ENCODE results near the gene SLC2A13. TPM values are rescaled to one million over a fixed set of nuclear protein-coding genes. Genes with fewer than 3 reads are reported as not detected.

Gene SLC2A13
- total RNA-seq (10 to 100 TPM in 2 of 7 donors, 1 to 10 TPM in 5; 7.2 to 17.1 (median 8.0) TPM), polyA plus RNA-seq (1 to 10 TPM; 1.1 to 1.4 (median 1.2) TPM)
- long read RNA-seq, donor 1, full-length matches to known transcripts, result 2 of 2 reads
- long read RNA-seq, donor 1, partial matches to known transcripts, result 0 of 2 reads
- long read RNA-seq, donor 1, other reads (novel, unspliced or antisense), result 0 of 2 reads
- long read RNA-seq, donor 2, full-length matches to known transcripts, result 2 of 2 reads
- long read RNA-seq, donor 2, partial matches to known transcripts, result 0 of 2 reads
- long read RNA-seq, donor 2, other reads (novel, unspliced or antisense), result 0 of 2 reads

GRCh38 chr12:40105515-40106201 is at the start of gene SLC2A13:
TSS of gene SLC2A13 (minus strand) at chr12:40106081. CDS start at chr12:40105808, 273 bp downstream.
- H3K9me3 ChIP-seq, result no peaks in the 10 kb centered on the region
- TF ChIP-seq, protein P1, sequence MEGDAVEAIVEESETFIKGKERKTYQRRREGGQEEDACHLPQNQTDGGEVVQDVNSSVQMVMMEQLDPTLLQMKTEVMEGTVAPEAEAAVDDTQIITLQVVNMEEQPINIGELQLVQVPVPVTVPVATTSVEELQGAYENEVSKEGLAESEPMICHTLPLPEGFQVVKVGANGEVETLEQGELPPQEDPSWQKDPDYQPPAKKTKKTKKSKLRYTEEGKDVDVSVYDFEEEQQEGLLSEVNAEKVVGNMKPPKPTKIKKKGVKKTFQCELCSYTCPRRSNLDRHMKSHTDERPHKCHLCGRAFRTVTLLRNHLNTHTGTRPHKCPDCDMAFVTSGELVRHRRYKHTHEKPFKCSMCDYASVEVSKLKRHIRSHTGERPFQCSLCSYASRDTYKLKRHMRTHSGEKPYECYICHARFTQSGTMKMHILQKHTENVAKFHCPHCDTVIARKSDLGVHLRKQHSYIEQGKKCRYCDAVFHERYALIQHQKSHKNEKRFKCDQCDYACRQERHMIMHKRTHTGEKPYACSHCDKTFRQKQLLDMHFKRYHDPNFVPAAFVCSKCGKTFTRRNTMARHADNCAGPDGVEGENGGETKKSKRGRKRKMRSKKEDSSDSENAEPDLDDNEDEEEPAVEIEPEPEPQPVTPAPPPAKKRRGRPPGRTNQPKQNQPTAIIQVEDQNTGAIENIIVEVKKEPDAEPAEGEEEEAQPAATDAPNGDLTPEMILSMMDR (IDR thresholded peaks at IDR 0.05 in 8 of 11, conservative IDR thresholded peaks at IDR 0.05 in 3 of 11), result peak in 2 of 11 experiments; percentile 7 to 39
- TF ChIP-seq POLR2AphosphoS5 (IDR thresholded peaks at IDR 0.05), result peak; percentile 71 to 88 (median 81)
- TF ChIP-seq POLR2A (IDR thresholded peaks at IDR 0.05), result peak in 1 of 3 donors; percentile 27
- peaks cover 0 to 5% (median 0%) of the 10 kb centered on the region in 7 donors for H3K27me3 ChIP-seq (replicated peaks in 1 of 7)
- peaks cover 14 to 51% (median 37%) of the 10 kb centered on the region in 6 donors for H3K4me1 ChIP-seq
- peak within 1 kb of the TSS; percentile 69 to 91 (median 86) for H3K27ac ChIP-seq
- DNase-seq, result peak; percentile 94
- no peaks in the 10 kb centered on the region for H3K36me3 ChIP-seq
- intact Hi-C loops (cut with DNase I; ENCODE audit: low total_unique reads), result loop anchor here (5.0 kb wide), 1 partner anchor 93 kb away; no protein-coding TSS in a partner anchor
- WGBS, 5 donors, result 0 to 1% (median 1%) methylated on average over 26 to 97 of the region's 97 CpGs
- peak within 1 kb of the TSS; percentile 82 to 97 (median 92) for H3K4me3 ChIP-seq

- Histone ChIP-seq H3K27ac (no peak overlapping the region), H3K27me3 (replicated peaks in 1 of 7) (no peaks in the 10 kb centered on the region), H3K36me3 (no peaks in the 10 kb centered on the region), H3K4me3 (no peak overlapping the region), H3K4me1 (peaks cover 4 to 62% (median 17%) of the 10 kb centered on the region in 6 donors), H3K9me3 (no peaks in the 10 kb centered on the region)
- intact Hi-C loops (cut with DNase I; ENCODE audit: low total_unique reads), result loop anchor here (10.0 kb wide), 1 partner anchor 160 kb away; no protein-coding TSS in a partner anchor
- 91 to 94% (median 92%) methylated on average over 4 of the region's 4 CpGs for WGBS, 5 donors
- TF ChIP-seq POLR2A (IDR thresholded peaks at IDR 0.05) (no peak), POLR2AphosphoS5 (IDR thresholded peaks at IDR 0.05) (no peak)
- TF ChIP-seq, protein P1 (IDR thresholded peaks at IDR 0.05 in 8 of 11, conservative IDR thresholded peaks at IDR 0.05 in 3 of 11), result no peak
- no peak for DNase-seq
Measured at GRCh38 chr12:40154381-40154780, 48.5 kb upstream of the SLC2A13 start.

GRCh38 chr12:40153432-40153831 is 47.6 kb upstream of the SLC2A13 start:
- H3K27me3 ChIP-seq (replicated peaks in 1 of 7), result no peaks in the 10 kb centered on the region

More at GRCh38 chr12:40153432-40153831, 47.6 kb upstream of the SLC2A13 start:
- Histone ChIP-seq H3K4me1 (peaks cover 4 to 52% (median 12%) of the 10 kb centered on the region in 6 donors), H3K36me3 (no peaks in the 10 kb centered on the region), H3K4me3 (no peak overlapping the region), H3K27ac (peak overlapping the region in 2 of 8 donors; percentile 1 to 57), H3K9me3 (no peaks in the 10 kb centered on the region)
- intact Hi-C loops (cut with DNase I; ENCODE audit: low total_unique reads), result loop anchor here (10.0 kb wide), 1 partner anchor 161 kb away; no protein-coding TSS in a partner anchor
- TF ChIP-seq POLR2AphosphoS5 (IDR thresholded peaks at IDR 0.05) (no peak), POLR2A (IDR thresholded peaks at IDR 0.05) (no peak)
- TF ChIP-seq, protein P1 (IDR thresholded peaks at IDR 0.05 in 8 of 11, conservative IDR thresholded peaks at IDR 0.05 in 3 of 11), result no peak
- DNase-seq, result no peak
